Glomerular endothelial cell (primary cell): ENCODE results near the gene ME3. TPM values are rescaled to one million over a fixed set of nuclear protein-coding genes. Genes with fewer than 3 reads are reported as not detected.
"Not testable (repeated sequence)": the region's sequence is repeated elsewhere in the genome, so short reads cannot be mapped to it uniquely, and the experiment has no call there.

Experiments used
- DNase-seq: peaks from one replicate; pipeline ENCODE4 v3.0.0-alpha.2; 2011; ENCODE audit warnings: low read depth, low spot score; ENCODE audit errors: extremely low read depth
- total RNA-seq: library from RNA; depleted of rRNA; stranded (reverse); fragments of >200 nt; gene quantifications from 2 replicates; pipeline ENCODE4 v1.2.3, GENCODE V29; 2015

ME3 gene
- total RNA-seq, 1 donor from 2014 or later = 35.1 TPM

GRCh38 chr11:86569109-86569508, 103.3 kb downstream of the ME3 start:
- DNase-seq = no peak

GRCh38 chr11:86565801-86566312, 106.6 kb downstream of the ME3 start:
- no peak for DNase-seq

- no peak for DNase-seq
Observed at GRCh38 chr11:86565388-86565787, 107.0 kb downstream of the ME3 start.

GRCh38 chr11:86562842-86563241, 109.6 kb downstream of the ME3 start:
- DNase-seq = not testable (repeated sequence)

- peak; percentile 80 for DNase-seq
Observed at GRCh38 chr11:86559311-86559945, 113.0 kb downstream of the ME3 start.

- no peak for DNase-seq
Observed at GRCh38 chr11:86558841-86559240, 113.6 kb downstream of the ME3 start.

GRCh38 chr11:86558207-86558606, 114.2 kb downstream of the ME3 start:
- no peak for DNase-seq

- no peak for DNase-seq
Observed at GRCh38 chr11:86555866-86556265, 116.5 kb downstream of the ME3 start.

GRCh38 chr11:86555401-86555800, 117.0 kb downstream of the ME3 start:
- DNase-seq = no peak

GRCh38 chr11:86553265-86553664, 119.2 kb downstream of the ME3 start:
- DNase-seq = no peak

- peak; percentile 91 for DNase-seq
Observed at GRCh38 chr11:86551288-86552092, 120.9 kb downstream of the ME3 start.

GRCh38 chr11:86550757-86551156, 121.7 kb downstream of the ME3 start:
- no peak for DNase-seq

- no peak for DNase-seq
Observed at GRCh38 chr11:86548271-86548917, 124.0 kb downstream of the ME3 start.

GRCh38 chr11:86547727-86548126, 124.7 kb downstream of the ME3 start:
- DNase-seq = no peak

- DNase-seq = not testable (repeated sequence)
Observed at GRCh38 chr11:86541299-86541698, 131.1 kb downstream of the ME3 start.

GRCh38 chr11:86538223-86538548, 134.2 kb downstream of the ME3 start:
- DNase-seq = no peak

- DNase-seq = no peak
Observed at GRCh38 chr11:86537541-86538222, 134.7 kb downstream of the ME3 start.

GRCh38 chr11:86535773-86536172, 136.6 kb downstream of the ME3 start:
- DNase-seq = no peak

GRCh38 chr11:86524620-86525352, 147.6 kb downstream of the ME3 start:
- DNase-seq = no peak
